IMR-90 (cell line): ENCODE data around the gene SNTG2. TPM values are rescaled to one million over a fixed set of nuclear protein-coding genes. Genes with fewer than 3 reads are reported as not detected.

ENCODE experiments used
- ATAC-seq: fragments of 200-7000 bp; cut with Tn5 transposase; 2 replicates; pipeline ENCODE4 v1.9.1; 2020; ENCODE audit warnings: low read depth, mild to moderate bottlenecking, moderate library complexity
- BruUV-seq: library from RNA; stranded (reverse); fragments of 400-500 nt; replicated peaks from 2 replicates; lab custom pipeline; 2021; lab: Mats Ljungman, UMichigan
- CTCF ChIA-PET: fragments of 300-600 bp; formaldehyde crosslinking; extraction: SDS; loops from one replicate; lab custom pipeline; 2021; ENCODE audit warnings: antibody characterized with exemption; lab: Yijun Ruan, JAX
- POLR2A ChIA-PET: fragments of 300-600 bp; sonication (Branson Sonifier 250); formaldehyde crosslinking; loops from one replicate; lab custom pipeline; 2022; ENCODE audit warnings: antibody characterized with exemption; ENCODE audit not compliant: unreplicated experiment; lab: Charles Lee
- DNase-seq: peaks from one replicate; pipeline ENCODE4 v3.0.0; 2013
- H2AFZ ChIP-seq: replicated peaks from 2 replicates; pipeline ENCODE3; 2013; ENCODE audit warnings: low read length, mild to moderate bottlenecking; ENCODE audit not compliant: poor library complexity
- H2AK5ac ChIP-seq: 2 replicates; pipeline ENCODE4 v1.6.1; 2013; ENCODE audit warnings: low read depth, low read length, inconsistent platforms
- H2AK9ac ChIP-seq: replicated peaks from 2 replicates; pipeline ENCODE3; 2013; ENCODE audit warnings: mild to moderate bottlenecking, low read depth, low read length, moderate library complexity; ENCODE audit not compliant: poor library complexity
- H2BK120ac ChIP-seq: 2 replicates; pipeline ENCODE4 v1.6.1; 2013; ENCODE audit warnings: low read depth, low read length, inconsistent platforms
- H2BK15ac ChIP-seq: 3 replicates; pipeline ENCODE4 v1.6.1; 2013; ENCODE audit warnings: low read depth, low read length, inconsistent platforms
- H2BK20ac ChIP-seq: 2 replicates; pipeline ENCODE4 v1.6.1; 2013; ENCODE audit warnings: low read depth, mild to moderate bottlenecking, inconsistent platforms, low read length, moderate library complexity
- H2BK5ac ChIP-seq: 2 replicates; pipeline ENCODE4 v1.6.1; 2013; ENCODE audit warnings: mild to moderate bottlenecking, low read depth, low read length, inconsistent platforms; ENCODE audit not compliant: poor library complexity, severe bottlenecking
- H3K14ac ChIP-seq: replicated peaks from 2 replicates; pipeline ENCODE4 v1.6.1; 2013; ENCODE audit warnings: low read depth, low read length, inconsistent platforms
- H3K18ac ChIP-seq: 2 replicates; pipeline ENCODE4 v1.6.1; 2013; ENCODE audit warnings: low read depth, low read length, control low read depth
- H3K23ac ChIP-seq: 2 replicates; pipeline ENCODE4 v1.6.1; 2013; ENCODE audit warnings: low read depth, low read length, inconsistent platforms
- H3K27ac ChIP-seq: 2 replicates; pipeline ENCODE4 v1.5.1; 2013; ENCODE audit warnings: mild to moderate bottlenecking, control low read depth, low read length; ENCODE audit not compliant: insufficient read depth
- H3K27me3 ChIP-seq: 2 replicates; pipeline ENCODE4 v1.6.1; 2013; ENCODE audit warnings: low read length; ENCODE audit not compliant: control insufficient read depth, insufficient read depth
- H3K36me3 ChIP-seq: 2 replicates; pipeline ENCODE4 v1.6.1; 2013; ENCODE audit warnings: low read length, mixed read lengths; ENCODE audit not compliant: control insufficient read depth, insufficient read depth
- H3K4ac ChIP-seq: 2 replicates; pipeline ENCODE4 v1.6.1; 2013; ENCODE audit warnings: low read depth, low read length, inconsistent platforms
- H3K4me1 ChIP-seq: 2 replicates; pipeline ENCODE4 v1.6.1; 2013; ENCODE audit warnings: low read length, mixed read lengths; ENCODE audit not compliant: control insufficient read depth, insufficient read depth
- H3K4me2 ChIP-seq: 2 replicates; pipeline ENCODE4 v1.6.1; 2013; ENCODE audit warnings: low read depth, mild to moderate bottlenecking, control low read depth, low read length, moderate library complexity
- H3K4me3 ChIP-seq: 2 replicates; pipeline ENCODE4 v1.5.1; 2013; ENCODE audit warnings: low read depth, mild to moderate bottlenecking, control low read depth, low read length, moderate library complexity; ENCODE audit not compliant: insufficient read depth
- H3K56ac ChIP-seq: 2 replicates; pipeline ENCODE4 v1.6.1; 2013; ENCODE audit warnings: low read length, inconsistent platforms; ENCODE audit not compliant: insufficient read depth; ENCODE audit errors: extremely low read depth
- H3K79me1 ChIP-seq, 2 experiments: 2 replicates each; pipeline ENCODE4 v1.6.1; 2013; ENCODE audit warnings: low read length in 2 of 2, inconsistent platforms in 1 of 2, low read depth in 1 of 2
- H3K9ac ChIP-seq: 2 replicates; pipeline ENCODE4 v1.6.1; 2013; ENCODE audit warnings: low read depth, low read length, control low read depth
- H3K9me1 ChIP-seq: 2 replicates; pipeline ENCODE4 v1.6.1; 2013; ENCODE audit warnings: low read length, inconsistent platforms; ENCODE audit not compliant: insufficient read depth
- H3K9me3 ChIP-seq: 2 replicates; pipeline ENCODE4 v1.6.1; 2013; ENCODE audit warnings: low read length; ENCODE audit not compliant: control insufficient read depth, insufficient read depth
- H4K20me1 ChIP-seq: 2 replicates; pipeline ENCODE4 v1.6.1; 2013; ENCODE audit warnings: low read length, inconsistent platforms; ENCODE audit not compliant: insufficient read depth
- H4K5ac ChIP-seq: 2 replicates; pipeline ENCODE4 v1.6.1; 2013; ENCODE audit warnings: mild to moderate bottlenecking, low read depth, low read length, control low read depth
- H4K8ac ChIP-seq, 2 experiments: 2 replicates each; pipeline ENCODE4 v1.6.1; 2013; ENCODE audit warnings: low read depth in 2 of 2, low read length in 2 of 2, control low read depth in 1 of 2, inconsistent platforms in 1 of 2
- H4K91ac ChIP-seq: 2 replicates; pipeline ENCODE4 v1.6.1; 2013; ENCODE audit warnings: low read depth, low read length, inconsistent platforms; ENCODE audit not compliant: insufficient read depth
- BHLHE40 ChIP-seq: fragments of 150-350 bp; IDR thresholded peaks from 2 replicates; pipeline ENCODE4 v1.6.1; 2016; ENCODE audit warnings: mild to moderate bottlenecking, low read depth, low read length
- CHD1 ChIP-seq: IDR thresholded peaks from 2 replicates; pipeline ENCODE4 v1.6.1; 2012; ENCODE audit warnings: low read depth, low read length, improper control_type of control experiment
- CTCF ChIP-seq: conservative IDR thresholded peaks from 2 replicates; pipeline ENCODE4 v1.5.1; 2012; ENCODE audit warnings: mild to moderate bottlenecking, low read depth, low read length, improper control_type of control experiment
- FOS ChIP-seq: fragments of 150-350 bp; IDR thresholded peaks from 2 replicates; pipeline ENCODE4 v1.6.1; 2016; ENCODE audit warnings: low read depth, low read length
- MAFK ChIP-seq: IDR thresholded peaks from 2 replicates; pipeline ENCODE4 v1.6.1; 2012; ENCODE audit warnings: low read depth, low read length, improper control_type of control experiment
- MXI1 ChIP-seq: IDR thresholded peaks from 2 replicates; pipeline ENCODE4 v1.6.1; 2012; ENCODE audit warnings: low read depth, mild to moderate bottlenecking, low read length, moderate library complexity, borderline replicate concordance
- NFE2L2 ChIP-seq: fragments of 150-350 bp; IDR thresholded peaks from 2 replicates; pipeline ENCODE4 v1.6.1; 2016; ENCODE audit warnings: low read depth, mild to moderate bottlenecking, low read length
- POLR2A ChIP-seq: IDR thresholded peaks from 2 replicates; pipeline ENCODE4 v1.6.1; 2012; ENCODE audit warnings: mild to moderate bottlenecking, low read depth, low read length
- RAD21 ChIP-seq: IDR thresholded peaks from 2 replicates; pipeline ENCODE4 v1.6.1; 2012; ENCODE audit warnings: low read length, improper control_type of control experiment
- RCOR1 ChIP-seq: IDR thresholded peaks from 2 replicates; pipeline ENCODE4 v1.6.1; 2012; ENCODE audit warnings: mild to moderate bottlenecking, low read length, improper control_type of control experiment; ENCODE audit not compliant: insufficient replicate concordance
- RFX5 ChIP-seq: IDR thresholded peaks from 2 replicates; pipeline ENCODE4 v1.8.0; 2012; ENCODE audit warnings: low read depth, mild to moderate bottlenecking, low read length, moderate library complexity
- SMC3 ChIP-seq: fragments of 150-350 bp; IDR thresholded peaks from 2 replicates; pipeline ENCODE4 v1.6.1; 2016; ENCODE audit warnings: low read depth, mild to moderate bottlenecking, antibody characterized with exemption, low read length, moderate library complexity
- WGBS, 2 experiments: methylation state at CpG; one replicate each; pipeline versions ENCODE4 v1.1.5 to v1.1.7; 2013; ENCODE audit warnings: missing lambda C conversion rate in 2 of 2; ENCODE audit not compliant: insufficient read length in 1 of 2; ENCODE audit errors: extremely low coverage in 2 of 2; 5-methylcytosine and 5-hydroxymethylcytosine counted together
- dilution Hi-C: fragments of 300-500 bp; cut with HindIII; formaldehyde crosslinking; loops from one replicate; pipeline ENCODE4 v1.14.3; 2018; ENCODE audit warnings: low sequenced_read_pairs; ENCODE audit not compliant: unreplicated experiment
- in situ Hi-C: fragments of 300-500 bp; cut with MboI; formaldehyde crosslinking; loops from 3 replicates; pipeline ENCODE4 v1.14.3; 2019; ENCODE audit warnings: low sequenced_read_pairs, inconsistent platforms, mixed read lengths
- intact Hi-C: fragments of 100-400 bp; cut with micrococcal nuclease; formaldehyde crosslinking; loops from 2 replicates; pipeline ENCODE4 v1.10.0; 2022
- polyA plus RNA-seq, 3 experiments: library from polyadenylated mRNA; depleted of rRNA; stranded (reverse); fragments of >200 nt; gene quantifications; 2 replicates each; pipeline ENCODE4 v1.2.3, GENCODE V29; 2012; ENCODE audit warnings: low replicate concordance in 1 of 3
- total RNA-seq: library from RNA; depleted of rRNA; stranded (reverse); fragments of >200 nt; gene quantifications from 2 replicates; pipeline ENCODE4 v1.2.3, GENCODE V29; 2012

Gene SNTG2
- total and polyA plus RNA-seq, 2 of the 4 experiments (the other 2 are of a cell fraction) = under 0.01 to 0.17 TPM

GRCh38 chr2:1014802-1015201 lies 64.2 kb downstream of the SNTG2 start:
- Histone ChIP-seq H2BK15ac (no peak overlapping the region), H2AK9ac (no peak overlapping the region), H2BK20ac (no peak overlapping the region), H3K79me1 (no peaks in the 10 kb centered on the region), H3K27me3 (no peaks in the 10 kb centered on the region), H3K36me3 (no peaks in the 10 kb centered on the region), H4K91ac (no peak overlapping the region), H4K8ac (no peak overlapping the region), H2BK120ac (no peak overlapping the region), H3K23ac (no peak overlapping the region), H2AFZ (no peak overlapping the region), H3K14ac (no peak overlapping the region), H3K9ac (no peak overlapping the region), H3K4me3 (no peak overlapping the region), H3K9me3 (no peaks in the 10 kb centered on the region), H3K18ac (no peak overlapping the region), H3K4me1 (no peaks in the 10 kb centered on the region), H3K4ac (no peak overlapping the region), H2BK5ac (no peak overlapping the region), H3K9me1 (no peaks in the 10 kb centered on the region), H2AK5ac (no peak overlapping the region), H3K56ac (no peak overlapping the region), H4K5ac (no peak overlapping the region), H3K27ac (no peak overlapping the region), H4K20me1 (no peaks in the 10 kb centered on the region), H3K4me2 (no peak overlapping the region)
- dilution Hi-C loops = no loop called here
- no peak for ATAC-seq
- TF ChIP-seq SMC3 (no peak), RCOR1 (no peak), NFE2L2 (no peak), CTCF (no peak), MXI1 (no peak), RFX5 (no peak), CHD1 (no peak), MAFK (no peak), FOS (no peak), POLR2A (no peak), RAD21 (no peak), BHLHE40 (no peak)
- ChIA-PET POLR2A (no interaction called here), CTCF (no interaction called here)
- intact Hi-C loops = no loop called here
- in situ Hi-C loops = no loop called here
- WGBS, 2 experiments = 65% methylated on average over 9 of the region's 12 CpGs; no CpG with 5 or more reads in 1 of the 2 experiments
- BruUV-seq = no TSS peak
- DNase-seq = no peak
